NCI-H345 (cell line): ENCODE data around the gene MARCHF5.
"Not testable (repeated sequence)": the region's sequence is repeated elsewhere in the genome, so short reads cannot be mapped to it uniquely, and the experiment has no call there.

Experiments
- DNase-seq: peaks from one replicate; lab custom pipeline; 2025; lab: John Stamatoyannopoulos, UW

Gene MARCHF5

DNA sequence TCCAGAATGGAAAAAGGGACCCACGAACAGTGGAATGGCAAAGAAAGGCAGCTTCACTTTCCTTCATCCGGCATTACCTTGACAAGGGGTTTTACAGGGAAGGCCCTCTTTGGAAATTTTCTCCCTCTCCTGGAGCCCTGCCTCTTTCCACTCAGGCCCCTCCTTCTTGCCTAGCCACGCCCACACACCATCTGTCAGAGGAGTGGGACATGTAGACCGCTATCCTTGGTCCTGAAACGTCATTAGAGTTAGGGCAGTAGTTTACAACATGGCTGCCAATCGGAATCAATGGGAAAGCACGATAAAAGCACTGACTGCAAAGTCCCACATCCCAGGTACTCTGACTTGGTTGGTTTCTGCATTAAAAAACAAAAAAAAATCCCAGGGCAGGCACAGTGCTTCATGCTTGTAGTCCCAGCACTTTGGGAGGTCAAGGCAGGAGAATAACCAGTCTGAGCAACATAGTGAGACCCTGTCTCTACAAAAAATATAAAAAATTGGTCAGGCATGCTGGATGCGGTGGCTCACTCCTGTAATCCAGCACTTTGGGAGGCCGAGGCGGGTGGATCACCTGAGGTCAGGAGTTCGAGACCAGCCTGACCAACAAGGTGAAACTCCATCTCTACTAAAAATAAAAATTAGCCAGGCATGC, 96.4 kb downstream of the MARCHF5 start:
- DNase-seq, result no peak

DNA sequence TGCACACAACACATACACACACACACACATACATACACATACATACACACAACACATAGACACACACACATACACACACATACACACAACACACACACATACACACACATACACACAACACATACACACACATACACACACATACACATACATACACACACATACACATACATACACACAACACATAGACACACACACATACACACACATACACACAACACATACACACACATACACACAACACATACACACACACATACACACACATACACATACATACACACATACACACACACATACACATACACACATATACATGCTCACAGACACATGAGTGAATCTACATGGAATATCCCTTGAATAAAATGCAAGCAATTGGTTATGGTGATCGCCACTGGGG, 102.2 kb downstream of the MARCHF5 start:
- not testable (repeated sequence) for DNase-seq

DNA sequence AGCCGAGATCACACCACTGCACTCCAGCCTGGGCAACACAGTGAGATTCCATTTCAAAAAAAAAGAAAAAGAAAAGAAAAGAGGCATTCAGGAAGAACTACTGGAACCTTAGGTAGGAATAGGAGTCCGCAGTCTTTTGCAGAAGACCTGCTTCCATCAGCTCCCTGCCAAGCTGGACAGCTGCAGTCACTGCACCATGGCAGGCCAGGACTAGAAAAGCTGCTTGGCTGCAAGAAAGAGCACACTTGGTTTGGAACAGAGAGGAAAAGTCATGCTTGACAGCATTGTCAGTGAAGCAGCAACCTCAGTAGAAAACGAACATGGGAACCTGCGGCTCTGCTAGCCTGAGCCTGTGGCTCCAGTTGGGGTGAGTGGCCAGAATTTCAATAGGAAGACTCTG, 104.3 kb downstream of the MARCHF5 start:
- DNase-seq, result no peak

DNA sequence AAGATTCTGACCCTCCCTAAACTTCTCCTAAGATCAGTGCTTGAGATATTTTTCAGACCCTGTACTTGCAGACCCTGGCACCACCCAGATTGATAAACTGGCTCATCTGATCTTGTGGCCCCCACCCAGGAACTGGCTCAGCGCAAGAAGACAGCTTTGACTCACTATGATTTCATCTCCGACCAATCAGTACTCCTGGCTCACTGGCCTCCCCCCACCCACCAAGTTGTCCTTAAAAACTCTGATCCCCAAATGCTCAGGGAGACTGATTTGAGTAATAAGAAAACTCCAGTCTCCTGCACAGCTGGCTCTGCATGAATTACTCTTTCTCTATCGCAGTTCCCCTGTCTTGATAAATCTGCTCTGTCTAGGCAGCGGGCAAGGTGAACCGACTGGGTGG, 111.3 kb downstream of the MARCHF5 start:
- DNase-seq, result not testable (repeated sequence)
